ENCODE results near the gene PLAGL1.
"Not testable (repeated sequence)": the region's sequence is repeated elsewhere in the genome, so short reads cannot be mapped to it uniquely, and the experiment has no call there.

PLAGL1 gene

GRCh38 chr6:143934867-143935266 lies 73.2 kb downstream of the PLAGL1 start:
- no peak for DNase-seq

GRCh38 chr6:143934331-143934730 lies 73.7 kb downstream of the PLAGL1 start:
- no peak for DNase-seq

- no peak for DNase-seq
These were observed 78.1 kb downstream of the PLAGL1 start for GRCh38 chr6:143929975-143930374.

GRCh38 chr6:143928853-143929252 lies 79.2 kb downstream of the PLAGL1 start:
- no peak for DNase-seq

GRCh38 chr6:143917026-143917425 lies 91.0 kb downstream of the PLAGL1 start:
- DNase-seq: not testable (repeated sequence)

GRCh38 chr6:143912671-143913070 lies 95.4 kb downstream of the PLAGL1 start:
- DNase-seq: no peak

GRCh38 chr6:143911028-143911427 lies 97.0 kb downstream of the PLAGL1 start:
- no peak for DNase-seq

GRCh38 chr6:143902827-143903226 lies 105.2 kb downstream of the PLAGL1 start:
- no peak for DNase-seq

- no peak for DNase-seq
These were observed 105.9 kb downstream of the PLAGL1 start for GRCh38 chr6:143901885-143902750.

- no peak for DNase-seq
These were observed 107.7 kb downstream of the PLAGL1 start for GRCh38 chr6:143900358-143900757.

GRCh38 chr6:143896126-143896860 lies 111.8 kb downstream of the PLAGL1 start:
- DNase-seq: no peak

- DNase-seq: no peak
These were observed 113.4 kb downstream of the PLAGL1 start for GRCh38 chr6:143894655-143895054.
